GM18505 (cell line): Measurements from ENCODE around the gene CSTPP1.
"Not testable (repeated sequence)": the region's sequence is repeated elsewhere in the genome, so short reads cannot be mapped to it uniquely, and the experiment has no call there.

ENCODE experiments used
- ATAC-seq: cut with Tn5 transposase; IDR thresholded peaks from one replicate; pipeline ENCODE4 v1.9.1; 2021; ENCODE audit not compliant: unreplicated experiment
- POLR2A ChIP-seq: IDR thresholded peaks from 4 replicates; pipeline ENCODE4 v1.6.1; 2011; ENCODE audit warnings: borderline replicate concordance; ENCODE audit not compliant: insufficient read depth, insufficient read length; ENCODE audit errors: extremely low read depth

CSTPP1 gene

DNA sequence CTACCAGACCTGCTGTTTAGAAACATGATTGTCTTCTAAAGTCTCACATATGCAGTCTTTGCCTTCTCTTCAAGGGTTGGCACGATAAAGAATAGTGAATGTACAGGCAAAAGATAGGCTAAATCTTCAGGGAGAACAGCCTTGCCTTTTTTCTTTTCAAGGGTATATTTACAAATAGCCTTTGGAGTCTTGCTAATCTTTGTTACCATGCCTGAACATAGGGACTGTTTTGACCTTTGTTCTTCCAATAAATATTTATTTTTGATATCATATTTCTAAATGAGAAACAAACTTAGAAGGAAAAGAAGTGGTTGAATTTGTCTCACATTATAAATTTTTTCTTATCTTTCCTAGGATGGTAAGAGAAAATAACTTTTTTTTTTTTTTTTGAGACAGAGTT, 12.7 kb downstream of the CSTPP1 start:
- ATAC-seq = no peak
- no peak for TF ChIP-seq POLR2A

GRCh38 chr11:46951864-46952263, 15.3 kb downstream of the CSTPP1 start:
- no peak for TF ChIP-seq POLR2A
- no peak for ATAC-seq

- no peak for ATAC-seq
- no peak for TF ChIP-seq POLR2A
Measured at GRCh38 chr11:46952553-46952952, 16.0 kb downstream of the CSTPP1 start.

- no peak for ATAC-seq
- no peak for TF ChIP-seq POLR2A
Measured at GRCh38 chr11:46953093-46953492, 16.5 kb downstream of the CSTPP1 start.

- no peak for ATAC-seq
- no peak for TF ChIP-seq POLR2A
Measured at GRCh38 chr11:46958777-46959176, 22.2 kb downstream of the CSTPP1 start.

- no peak for TF ChIP-seq POLR2A
- no peak for ATAC-seq
Measured at GRCh38 chr11:46961041-46961440, 24.5 kb downstream of the CSTPP1 start.

DNA sequence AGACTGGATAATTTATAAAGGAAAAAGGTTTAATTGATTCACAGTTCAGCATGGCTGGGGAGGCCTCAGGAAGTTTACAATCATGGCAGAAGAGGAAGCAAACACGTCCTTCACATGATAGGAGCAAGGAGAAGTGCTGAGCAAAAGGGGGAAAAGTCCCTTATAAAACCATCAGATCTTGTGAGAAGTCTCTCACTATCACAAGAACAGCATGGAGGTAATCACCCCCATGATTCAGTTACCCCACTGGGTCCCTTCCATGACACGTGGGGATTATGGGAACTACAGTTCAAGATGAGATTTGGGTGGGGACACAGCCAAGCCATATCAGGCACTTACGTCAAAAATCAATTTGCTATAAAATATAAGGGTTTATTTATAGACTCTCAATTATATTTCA, 25.3 kb downstream of the CSTPP1 start:
- not testable (repeated sequence) for ATAC-seq

DNA sequence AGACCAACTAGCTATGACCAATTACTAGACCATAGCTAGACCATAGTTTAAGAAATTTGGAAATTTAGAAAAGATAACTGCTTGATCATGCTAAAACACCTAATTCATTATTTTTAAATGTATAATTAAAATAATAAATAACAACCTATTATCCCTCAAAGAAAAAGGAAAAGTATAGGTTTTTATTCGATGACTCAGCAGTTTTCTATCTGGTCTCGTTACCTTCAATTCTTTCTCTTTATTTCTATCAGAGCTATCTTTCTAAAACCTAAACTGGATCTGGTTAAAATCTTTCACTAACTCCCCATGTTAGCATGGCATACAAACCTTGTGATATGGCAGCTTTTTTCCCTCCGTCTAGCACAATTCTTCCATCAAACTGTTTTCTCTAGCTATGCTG, 27.3 kb downstream of the CSTPP1 start:
- ATAC-seq = no peak
- no peak for TF ChIP-seq POLR2A

- ATAC-seq = no peak
- TF ChIP-seq POLR2A = no peak
Measured at GRCh38 chr11:46966773-46967172, 30.2 kb downstream of the CSTPP1 start.

- no peak for TF ChIP-seq POLR2A
- ATAC-seq = no peak
Measured at GRCh38 chr11:46967962-46968361, 31.4 kb downstream of the CSTPP1 start.

GRCh38 chr11:46969379-46969778, 32.8 kb downstream of the CSTPP1 start:
- TF ChIP-seq POLR2A = no peak
- no peak for ATAC-seq

DNA sequence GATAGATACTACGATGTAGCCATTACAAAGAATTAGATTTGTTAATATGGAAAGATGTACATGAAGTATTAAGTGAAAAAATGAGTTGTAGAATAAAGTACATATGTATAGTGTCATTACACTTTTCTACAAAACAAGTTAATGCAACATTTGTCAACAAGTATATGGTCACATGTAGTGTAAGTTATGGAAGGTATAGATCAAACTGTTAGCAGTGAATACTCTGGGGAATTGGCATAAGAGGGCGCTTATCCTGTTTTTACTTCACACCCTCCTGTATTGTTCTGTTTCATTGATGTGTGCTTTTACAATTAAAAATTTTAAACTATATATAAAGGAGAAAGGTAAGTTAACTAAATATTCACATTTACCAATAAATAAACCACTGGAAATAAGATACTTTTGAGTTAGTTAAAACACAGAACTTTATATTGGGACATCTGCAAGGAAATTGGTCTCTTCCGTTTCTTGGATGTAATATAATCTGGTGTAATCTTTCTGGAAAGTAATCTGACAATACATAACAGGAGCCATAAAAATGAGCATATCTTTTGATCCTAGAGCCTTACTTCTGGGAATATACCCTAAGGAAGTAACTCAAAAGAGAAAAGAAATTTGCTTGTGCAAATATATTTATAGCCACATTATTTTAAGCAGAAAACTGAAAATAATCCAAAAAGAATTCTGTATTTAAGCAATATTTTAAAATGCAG, 34.5 kb downstream of the CSTPP1 start:
- no peak for ATAC-seq
- TF ChIP-seq POLR2A = no peak

GRCh38 chr11:46972343-46972742, 35.8 kb downstream of the CSTPP1 start:
- ATAC-seq = no peak
- no peak for TF ChIP-seq POLR2A

- no peak for ATAC-seq
- no peak for TF ChIP-seq POLR2A
Measured at GRCh38 chr11:46972821-46973220, 36.3 kb downstream of the CSTPP1 start.
